Type B pancreatic cell (in vitro differentiated cells): ENCODE results near the gene KLHL29. TPM values are rescaled to one million over a fixed set of nuclear protein-coding genes. Genes with fewer than 3 reads are reported as not detected.

Experiments
- DNase-seq: peaks from one replicate; pipeline ENCODE4 v3.0.0; 2021; ENCODE audit warnings: mixed read lengths; ENCODE audit not compliant: unreplicated experiment; ENCODE audit errors: extremely low spot score
- H3K27ac Mint-ChIP-seq: 2 replicates; pipeline ENCODE4 v1.8.0; 2021; ENCODE audit warnings: mild to moderate bottlenecking, mixed read lengths
- H3K27me3 Mint-ChIP-seq: 2 replicates; pipeline ENCODE4 v1.8.0; 2021; ENCODE audit warnings: mixed read lengths
- H3K36me3 Mint-ChIP-seq: 2 replicates; pipeline ENCODE4 v1.8.0; 2021; ENCODE audit warnings: mixed read lengths
- H3K4me1 Mint-ChIP-seq: one replicate; pipeline ENCODE4 v1.8.0; 2021; ENCODE audit warnings: mixed read lengths; ENCODE audit not compliant: unreplicated experiment
- H3K4me3 Mint-ChIP-seq: 2 replicates; pipeline ENCODE4 v1.8.0; 2021; ENCODE audit warnings: mild to moderate bottlenecking, mixed read lengths
- H3K9me3 Mint-ChIP-seq: 2 replicates; pipeline ENCODE4 v1.8.0; 2021; ENCODE audit warnings: mixed read lengths
- total RNA-seq: library from RNA; stranded (reverse); gene quantifications from 2 replicates; pipeline ENCODE4 v1.2.1, GENCODE V29; 2021; ENCODE audit warnings: low replicate concordance
- TF ChIP-seq, protein P1 (sequence below): fragments of 200-600 bp; sonication (generic); conservative IDR thresholded peaks from 2 replicates; pipeline ENCODE4 v1.5.0; 2021; ENCODE audit warnings: antibody characterized with exemption, mild to moderate bottlenecking

KLHL29 gene
- total RNA-seq, 1 donor from 2014 or later, result 24.1 TPM

DNA sequence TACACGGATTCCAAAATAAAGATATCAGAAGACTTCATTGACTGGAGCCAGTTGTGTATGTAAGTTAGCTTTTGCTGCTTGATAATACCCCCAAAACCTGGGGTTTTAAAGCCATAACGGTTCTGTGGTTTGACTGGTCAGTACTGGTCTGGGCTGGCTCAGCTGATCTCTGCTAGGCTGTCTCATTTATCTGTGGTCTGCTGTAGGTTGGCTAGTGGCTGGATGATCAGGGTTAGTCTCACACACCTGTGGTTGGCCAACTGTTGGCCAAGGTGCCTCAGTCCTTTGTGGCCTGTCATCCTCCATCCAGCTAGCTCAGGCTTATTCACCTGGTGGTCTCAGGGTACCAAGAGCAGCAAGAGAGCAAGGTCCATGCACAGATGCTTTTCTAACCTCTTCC is 183.2 kb downstream of the KLHL29 start:
- no peak overlapping the region for H3K27ac Mint-ChIP-seq
- H3K4me3 Mint-ChIP-seq, result no peak overlapping the region
- H3K27me3 Mint-ChIP-seq, result no peaks in the 10 kb centered on the region
- peaks cover 4% of the 10 kb centered on the region for H3K36me3 Mint-ChIP-seq
- no peak for DNase-seq
- peaks cover 52% of the 10 kb centered on the region for H3K4me1 Mint-ChIP-seq
- TF ChIP-seq, protein P1, sequence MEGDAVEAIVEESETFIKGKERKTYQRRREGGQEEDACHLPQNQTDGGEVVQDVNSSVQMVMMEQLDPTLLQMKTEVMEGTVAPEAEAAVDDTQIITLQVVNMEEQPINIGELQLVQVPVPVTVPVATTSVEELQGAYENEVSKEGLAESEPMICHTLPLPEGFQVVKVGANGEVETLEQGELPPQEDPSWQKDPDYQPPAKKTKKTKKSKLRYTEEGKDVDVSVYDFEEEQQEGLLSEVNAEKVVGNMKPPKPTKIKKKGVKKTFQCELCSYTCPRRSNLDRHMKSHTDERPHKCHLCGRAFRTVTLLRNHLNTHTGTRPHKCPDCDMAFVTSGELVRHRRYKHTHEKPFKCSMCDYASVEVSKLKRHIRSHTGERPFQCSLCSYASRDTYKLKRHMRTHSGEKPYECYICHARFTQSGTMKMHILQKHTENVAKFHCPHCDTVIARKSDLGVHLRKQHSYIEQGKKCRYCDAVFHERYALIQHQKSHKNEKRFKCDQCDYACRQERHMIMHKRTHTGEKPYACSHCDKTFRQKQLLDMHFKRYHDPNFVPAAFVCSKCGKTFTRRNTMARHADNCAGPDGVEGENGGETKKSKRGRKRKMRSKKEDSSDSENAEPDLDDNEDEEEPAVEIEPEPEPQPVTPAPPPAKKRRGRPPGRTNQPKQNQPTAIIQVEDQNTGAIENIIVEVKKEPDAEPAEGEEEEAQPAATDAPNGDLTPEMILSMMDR, result no peak
- no peaks in the 10 kb centered on the region for H3K9me3 Mint-ChIP-seq

DNA sequence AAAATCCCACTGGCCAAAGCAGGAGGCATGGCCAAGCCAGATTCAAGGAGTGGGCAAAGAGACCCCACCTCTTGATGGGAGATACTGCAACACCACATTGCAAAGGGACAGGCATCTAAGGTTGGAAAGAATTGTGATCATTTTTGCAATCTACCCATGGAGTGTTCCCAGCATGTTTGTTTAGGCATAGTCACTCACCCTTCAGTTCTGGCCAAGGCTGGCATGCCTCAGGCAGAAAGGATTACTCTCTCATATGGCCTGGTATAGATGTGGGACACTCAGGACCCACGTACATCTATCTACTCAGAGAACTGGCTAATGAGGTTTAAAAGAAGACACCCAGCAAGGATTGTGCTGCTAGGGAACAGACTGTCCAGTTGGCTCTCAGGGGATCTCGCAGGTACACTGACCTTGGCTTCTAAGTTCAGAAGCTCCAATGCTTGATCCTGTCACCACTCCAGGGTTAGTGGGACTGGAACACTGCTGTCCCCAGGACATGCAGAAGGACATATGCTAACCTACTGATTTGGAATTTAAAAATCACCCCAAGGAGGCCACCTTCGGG is 183.7 kb downstream of the KLHL29 start:
- H3K4me3 Mint-ChIP-seq, result no peak overlapping the region
- TF ChIP-seq, protein P1, result no peak
- peaks cover 47% of the 10 kb centered on the region for H3K4me1 Mint-ChIP-seq
- peaks cover 4% of the 10 kb centered on the region for H3K36me3 Mint-ChIP-seq
- no peak for DNase-seq
- no peaks in the 10 kb centered on the region for H3K9me3 Mint-ChIP-seq
- no peak overlapping the region for H3K27ac Mint-ChIP-seq
- no peaks in the 10 kb centered on the region for H3K27me3 Mint-ChIP-seq

DNA sequence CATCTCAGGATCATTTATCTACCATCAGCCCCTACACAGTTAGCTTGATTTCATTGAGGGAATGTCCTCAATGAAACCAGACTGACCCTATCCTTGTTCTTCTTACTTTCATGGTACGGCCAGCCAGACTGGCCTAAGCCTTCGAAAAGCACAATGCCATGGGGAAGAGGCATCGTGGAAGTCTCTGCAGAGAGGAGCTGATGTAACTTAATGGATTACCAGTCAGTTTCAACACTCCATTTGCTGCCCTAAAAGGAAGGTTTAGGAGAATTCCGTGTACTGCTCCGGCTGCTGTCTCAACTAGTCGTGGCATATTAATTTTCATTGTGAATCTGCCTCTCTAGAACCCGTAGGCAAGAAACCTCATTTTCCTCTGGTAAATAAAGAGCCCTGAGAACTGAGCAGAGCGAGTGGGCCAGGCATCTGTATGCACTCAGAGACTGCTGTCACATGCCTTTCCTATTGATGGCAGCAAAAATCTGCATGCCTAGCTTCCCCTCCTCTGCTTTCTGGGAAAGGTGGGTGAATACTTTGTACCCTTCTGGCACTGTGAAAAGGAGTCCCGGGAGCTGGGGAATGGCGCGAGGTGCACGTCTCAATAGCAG is 184.9 kb downstream of the KLHL29 start:
- Mint-ChIP-seq H3K9me3 (no peaks in the 10 kb centered on the region), H3K4me1 (peaks cover 49% of the 10 kb centered on the region), H3K27me3 (no peaks in the 10 kb centered on the region), H3K36me3 (peaks cover 4% of the 10 kb centered on the region), H3K27ac (no peak overlapping the region), H3K4me3 (no peak overlapping the region)
- TF ChIP-seq, protein P1, result no peak
- no peak for DNase-seq

DNA sequence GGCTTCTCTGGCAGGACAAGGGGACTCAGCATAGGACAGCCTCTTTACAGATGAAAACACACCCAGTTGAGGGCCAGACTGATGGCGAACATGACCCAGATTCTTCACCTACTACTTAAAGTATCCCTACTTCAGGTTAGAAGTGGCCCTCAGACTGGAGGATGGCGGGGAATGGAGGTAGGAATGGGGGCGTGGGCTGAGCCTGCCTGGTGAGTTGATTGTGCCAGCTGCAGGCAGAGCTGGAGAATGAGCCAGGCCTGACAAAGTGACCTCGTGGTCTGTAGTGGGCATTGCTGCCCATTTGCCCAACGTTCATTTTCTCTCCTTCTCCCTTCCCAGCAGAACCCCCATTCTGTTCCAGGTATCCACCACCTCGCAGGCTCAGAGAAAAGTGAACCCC is 186.1 kb downstream of the KLHL29 start:
- Mint-ChIP-seq H3K36me3 (peaks cover 4% of the 10 kb centered on the region), H3K27ac (no peak overlapping the region), H3K4me1 (peaks cover 47% of the 10 kb centered on the region), H3K27me3 (no peaks in the 10 kb centered on the region), H3K4me3 (no peak overlapping the region), H3K9me3 (no peaks in the 10 kb centered on the region)
- TF ChIP-seq, protein P1, result no peak
- DNase-seq, result no peak

DNA sequence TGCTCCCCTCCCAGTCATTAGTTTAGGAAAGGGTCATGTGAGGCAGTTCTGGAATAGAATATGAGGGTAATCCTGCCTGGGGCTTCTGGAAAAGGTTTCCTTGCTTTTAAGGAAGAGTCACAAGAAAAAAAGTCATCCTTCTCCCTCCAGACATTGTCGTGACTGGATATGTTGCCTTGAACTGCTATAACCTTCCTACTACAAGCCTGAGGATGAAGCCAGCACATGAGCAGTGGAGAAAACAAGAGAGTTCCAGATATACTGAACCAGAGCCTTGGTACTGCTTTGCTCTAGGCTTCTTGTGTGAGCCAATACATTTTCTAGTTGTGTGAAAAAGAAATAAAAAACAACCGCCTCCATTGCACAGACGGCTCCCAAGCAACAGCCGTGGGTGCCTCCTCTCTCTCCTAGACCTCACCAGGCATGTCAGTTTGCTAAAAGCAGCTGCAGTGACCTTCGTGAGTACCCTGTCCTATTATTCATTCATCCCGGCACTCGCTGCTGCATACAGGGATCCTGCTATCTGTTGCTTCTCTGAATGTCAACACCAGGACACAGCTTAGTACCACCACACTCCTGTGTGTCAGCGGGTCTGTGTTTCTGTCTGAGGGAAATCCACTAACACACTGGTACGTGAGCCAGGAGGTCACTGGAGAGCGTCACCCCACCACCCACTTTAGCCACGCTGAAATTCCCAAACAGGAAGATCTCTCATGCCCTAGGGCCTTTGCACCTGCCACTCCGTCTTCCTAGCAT is 186.7 kb downstream of the KLHL29 start:
- no peak for DNase-seq
- Mint-ChIP-seq H3K27ac (no peak overlapping the region), H3K4me1 (peaks cover 41% of the 10 kb centered on the region), H3K36me3 (peaks cover 4% of the 10 kb centered on the region), H3K4me3 (no peak overlapping the region), H3K27me3 (no peaks in the 10 kb centered on the region), H3K9me3 (no peaks in the 10 kb centered on the region)
- TF ChIP-seq, protein P1, result no peak
